ENCODE results near the gene ZBTB22.

The ZBTB22 gene

GRCh38 chr6:33299237-33299944 lies 18.2 kb downstream of the ZBTB22 start:
- Histone ChIP-seq H3K9ac (ENCODE audit: low read depth, low read length) (peak overlapping the region; percentile 93), H3K4me1 (ENCODE audit: insufficient read depth, low read length) (peaks cover 43% of the 10 kb centered on the region), H3K9me3 (ENCODE audit: insufficient read depth, low read length, severe bottlenecking) (no peaks in the 10 kb centered on the region), H3K79me2 (ENCODE audit: insufficient read depth, low read length) (peaks cover 37% of the 10 kb centered on the region), H3K27me3 (ENCODE audit: insufficient read depth, low read length, poor library complexity) (no peaks in the 10 kb centered on the region), H3K4me3 (ENCODE audit: low read depth in 1 of 2, low read length in 2 of 2) (peak overlapping the region; percentile 76 to 90), H3K36me3 (ENCODE audit: insufficient read depth, low read length) (peaks cover 41% of the 10 kb centered on the region), H3K4me2 (ENCODE audit: insufficient read depth, low read length) (peak overlapping the region; percentile 96), H3K27ac (ENCODE audit: low read length) (peak overlapping the region; percentile 98), H4K20me1 (ENCODE audit: insufficient read depth, low read length) (peaks cover 11% of the 10 kb centered on the region), H2AFZ (ENCODE audit: low read depth, low read length) (peak overlapping the region; percentile 92)
- TF ChIP-seq, protein P1, sequence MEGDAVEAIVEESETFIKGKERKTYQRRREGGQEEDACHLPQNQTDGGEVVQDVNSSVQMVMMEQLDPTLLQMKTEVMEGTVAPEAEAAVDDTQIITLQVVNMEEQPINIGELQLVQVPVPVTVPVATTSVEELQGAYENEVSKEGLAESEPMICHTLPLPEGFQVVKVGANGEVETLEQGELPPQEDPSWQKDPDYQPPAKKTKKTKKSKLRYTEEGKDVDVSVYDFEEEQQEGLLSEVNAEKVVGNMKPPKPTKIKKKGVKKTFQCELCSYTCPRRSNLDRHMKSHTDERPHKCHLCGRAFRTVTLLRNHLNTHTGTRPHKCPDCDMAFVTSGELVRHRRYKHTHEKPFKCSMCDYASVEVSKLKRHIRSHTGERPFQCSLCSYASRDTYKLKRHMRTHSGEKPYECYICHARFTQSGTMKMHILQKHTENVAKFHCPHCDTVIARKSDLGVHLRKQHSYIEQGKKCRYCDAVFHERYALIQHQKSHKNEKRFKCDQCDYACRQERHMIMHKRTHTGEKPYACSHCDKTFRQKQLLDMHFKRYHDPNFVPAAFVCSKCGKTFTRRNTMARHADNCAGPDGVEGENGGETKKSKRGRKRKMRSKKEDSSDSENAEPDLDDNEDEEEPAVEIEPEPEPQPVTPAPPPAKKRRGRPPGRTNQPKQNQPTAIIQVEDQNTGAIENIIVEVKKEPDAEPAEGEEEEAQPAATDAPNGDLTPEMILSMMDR (IDR thresholded peaks at IDR 0.05; ENCODE audit: borderline replicate concordance, extremely low read depth, low read length, poor library complexity, severe bottlenecking) = peak; percentile 81
- TF ChIP-seq EZH2 (IDR thresholded peaks at IDR 0.05; ENCODE audit: borderline replicate concordance, low read depth, low read length, severe bottlenecking) = no peak
- DNase-seq (peak; percentile 95), ATAC-seq (ENCODE audit: insufficient read depth, low read depth) (peak; percentile 88)

DNA sequence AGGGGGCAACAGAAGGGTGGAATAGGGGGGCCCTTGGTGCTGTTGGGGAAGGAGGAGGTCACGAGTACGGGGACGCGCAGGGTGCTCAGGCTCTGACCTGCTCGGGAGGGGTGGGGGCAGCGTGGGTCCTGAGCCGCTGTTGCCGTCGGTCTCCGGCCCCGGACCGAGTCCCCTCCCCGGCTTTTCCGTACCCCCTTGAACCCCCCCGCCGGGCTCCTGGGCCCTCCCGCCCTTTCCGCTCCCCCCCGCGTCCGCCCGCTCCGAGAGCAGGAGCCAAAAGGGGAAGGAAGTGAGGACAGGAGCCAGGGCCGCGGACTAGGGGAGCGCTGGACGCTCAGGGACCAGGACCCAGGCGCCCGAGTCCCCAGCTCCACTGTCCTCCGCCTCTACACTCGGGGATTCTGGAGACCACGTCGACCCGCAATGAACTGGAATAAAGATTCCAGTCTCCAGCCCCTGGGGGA lies 18.7 kb downstream of the ZBTB22 start, which contains the start of gene RGL2:
RGL2 (minus strand) TSS at position 170 of the 464 bp plus-strand sequence. CDS start 332 bp downstream, outside the sequence.
- Histone ChIP-seq H3K36me3 (ENCODE audit: insufficient read depth, low read length) (peaks cover 38% of the 10 kb centered on the region), H3K9ac (ENCODE audit: low read depth, low read length) (peak within 1 kb of the TSS; percentile 93), H3K4me3 (ENCODE audit: low read depth in 1 of 2, low read length in 2 of 2) (peak within 1 kb of the TSS; percentile 76 to 90), H2AFZ (ENCODE audit: low read depth, low read length) (peak within 1 kb of the TSS; percentile 92), H3K9me3 (ENCODE audit: insufficient read depth, low read length, severe bottlenecking) (no peaks in the 10 kb centered on the region), H3K79me2 (ENCODE audit: insufficient read depth, low read length) (peaks cover 37% of the 10 kb centered on the region), H3K27me3 (ENCODE audit: insufficient read depth, low read length, poor library complexity) (no peaks in the 10 kb centered on the region), H4K20me1 (ENCODE audit: insufficient read depth, low read length) (peaks cover 9% of the 10 kb centered on the region), H3K4me2 (ENCODE audit: insufficient read depth, low read length) (peak within 1 kb of the TSS; percentile 96), H3K27ac (ENCODE audit: low read length) (peak within 1 kb of the TSS; percentile 98), H3K4me1 (ENCODE audit: insufficient read depth, low read length) (peaks cover 43% of the 10 kb centered on the region)
- ATAC-seq (ENCODE audit: insufficient read depth, low read depth) = peak; percentile 47
- TF ChIP-seq EZH2 (IDR thresholded peaks at IDR 0.05; ENCODE audit: borderline replicate concordance, low read depth, low read length, severe bottlenecking) = no peak
- TF ChIP-seq, protein P1 (IDR thresholded peaks at IDR 0.05; ENCODE audit: borderline replicate concordance, extremely low read depth, low read length, poor library complexity, severe bottlenecking) = no peak
- peak; percentile 79 for DNase-seq

DNA sequence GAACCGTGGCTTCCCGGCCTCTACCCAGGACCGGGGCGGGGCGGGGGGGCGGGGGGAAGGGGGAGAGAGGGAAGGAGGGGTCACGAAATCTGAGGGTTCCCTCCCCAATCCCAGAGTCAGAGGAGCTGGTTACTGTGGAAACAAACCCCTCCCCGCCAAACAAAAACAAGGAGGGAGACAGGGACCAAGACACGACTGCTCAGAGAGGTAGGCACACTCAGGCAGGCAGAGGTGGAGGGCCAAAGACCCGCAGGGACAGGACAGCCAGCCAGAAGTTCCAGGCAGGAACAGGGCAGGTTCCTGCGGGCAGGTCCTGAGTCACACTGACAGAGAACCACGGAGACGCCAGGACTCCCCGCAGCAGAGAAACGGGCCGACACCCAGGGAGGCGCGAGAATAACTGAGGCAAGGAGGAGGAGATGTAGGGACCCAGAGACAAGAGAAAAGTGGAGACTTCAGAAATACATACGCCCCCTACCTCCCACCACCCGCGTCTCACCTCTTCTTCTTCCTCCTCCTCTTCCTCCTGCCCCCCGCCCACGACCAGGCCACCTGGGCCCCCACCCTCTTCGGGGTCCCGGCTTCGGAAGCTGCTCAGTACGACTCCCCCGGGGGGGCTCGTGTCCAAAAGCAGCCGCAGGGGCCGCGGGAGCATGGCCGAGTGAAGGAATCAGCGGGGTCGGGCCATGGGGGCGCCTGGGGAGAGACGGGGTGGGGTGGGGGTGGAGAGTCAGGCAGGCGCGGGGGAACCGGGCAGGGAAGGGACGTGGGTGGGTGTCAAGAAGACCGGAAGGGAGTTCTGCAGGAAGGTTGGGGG lies 19.4 kb downstream of the ZBTB22 start:
- Histone ChIP-seq H3K79me2 (ENCODE audit: insufficient read depth, low read length) (peaks cover 37% of the 10 kb centered on the region), H3K4me3 (ENCODE audit: low read depth in 1 of 2, low read length in 2 of 2) (peak overlapping the region; percentile 76 to 90), H3K4me2 (ENCODE audit: insufficient read depth, low read length) (peak overlapping the region; percentile 96), H3K27me3 (ENCODE audit: insufficient read depth, low read length, poor library complexity) (no peaks in the 10 kb centered on the region), H3K4me1 (ENCODE audit: insufficient read depth, low read length) (peaks cover 43% of the 10 kb centered on the region), H3K27ac (ENCODE audit: low read length) (peak overlapping the region; percentile 98), H3K9me3 (ENCODE audit: insufficient read depth, low read length, severe bottlenecking) (no peaks in the 10 kb centered on the region), H4K20me1 (ENCODE audit: insufficient read depth, low read length) (0 out of 2 replicates have a peak, but pooled peaks cover 6% of the 10 kb centered on the region), H3K36me3 (ENCODE audit: insufficient read depth, low read length) (peaks cover 40% of the 10 kb centered on the region), H2AFZ (ENCODE audit: low read depth, low read length) (peak overlapping the region; percentile 92), H3K9ac (ENCODE audit: low read depth, low read length) (peak overlapping the region; percentile 93)
- TF ChIP-seq, protein P1 (IDR thresholded peaks at IDR 0.05; ENCODE audit: borderline replicate concordance, extremely low read depth, low read length, poor library complexity, severe bottlenecking) = peak; percentile 52
- no peak for TF ChIP-seq EZH2 (IDR thresholded peaks at IDR 0.05; ENCODE audit: borderline replicate concordance, low read depth, low read length, severe bottlenecking)
- ATAC-seq (ENCODE audit: insufficient read depth, low read depth) (peak; percentile 34), DNase-seq (peak; percentile 77)
